ENCODE results near the gene HCRTR2. TPM values are rescaled to one million over a fixed set of nuclear protein-coding genes. Genes with fewer than 3 reads are reported as not detected.
A peak's percentile ranks its signal among the peaks of the same experiment; 100 is the strongest.

Gene HCRTR2
- total RNA-seq, 1 experiment from 2014 or later: not detected

DNA sequence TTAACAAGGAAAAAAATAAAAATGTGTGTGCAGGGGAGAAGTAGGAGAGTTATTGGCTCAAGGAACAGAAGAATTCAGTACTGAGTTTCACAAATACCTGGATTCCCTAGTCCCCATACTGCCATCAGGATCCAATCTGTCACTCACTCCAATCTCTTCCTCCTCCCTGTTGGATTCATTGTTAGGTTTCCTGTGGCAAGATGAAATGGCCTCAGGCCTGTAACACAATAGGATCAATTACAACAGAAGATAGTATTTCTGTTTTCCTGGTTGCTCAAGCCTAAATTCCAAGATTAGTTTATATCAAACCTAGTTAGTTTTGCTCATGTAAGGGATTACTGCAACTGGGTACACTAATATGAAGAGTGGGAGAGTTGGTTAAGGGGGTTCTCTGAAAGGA lies 24.4 kb downstream of the HCRTR2 start:
- H3K4me2 ChIP-seq (ENCODE audit: low read length): no peak overlapping the region
- H4K20me1 ChIP-seq (ENCODE audit: low read length): no peaks in the 10 kb centered on the region
- H3K4me3 ChIP-seq (ENCODE audit: low read length): no peak overlapping the region
- no peaks in the 10 kb centered on the region for H3K9me3 ChIP-seq (ENCODE audit: low read length)
- no TSS peak for BruUV-seq (replicated peaks)
- CTCF ChIA-PET: no interaction called here
- TF ChIP-seq EZH2phosphoT487 (IDR thresholded peaks at IDR 0.05; ENCODE audit: borderline replicate concordance, low read length): no peak
- ATAC-seq (no peak), DNase-seq (peak; percentile 11)
- H3K27ac ChIP-seq (ENCODE audit: low read length): no peak overlapping the region
- no peaks in the 10 kb centered on the region for H3K79me2 ChIP-seq (ENCODE audit: low read length)
- H3K9ac ChIP-seq (ENCODE audit: low read length): no peak overlapping the region
- H3K27me3 ChIP-seq (ENCODE audit: low read length): no peaks in the 10 kb centered on the region
- H3K9me2 ChIP-seq (replicated peaks; ENCODE audit: low read length): no peaks in the 10 kb centered on the region
- intact Hi-C loops (cut with micrococcal nuclease): no loop called here
- H2AFZ ChIP-seq (ENCODE audit: low read length): no peak overlapping the region
- POLR2A ChIA-PET (ENCODE audit: unreplicated experiment): no interaction called here
- H3K36me3 ChIP-seq (ENCODE audit: low read depth, low read length): no peaks in the 10 kb centered on the region
- no peaks in the 10 kb centered on the region for H3F3A ChIP-seq (ENCODE audit: low read length, unreplicated experiment)
- no peaks in the 10 kb centered on the region for H3K4me1 ChIP-seq (ENCODE audit: insufficient read depth, low read length)

DNA sequence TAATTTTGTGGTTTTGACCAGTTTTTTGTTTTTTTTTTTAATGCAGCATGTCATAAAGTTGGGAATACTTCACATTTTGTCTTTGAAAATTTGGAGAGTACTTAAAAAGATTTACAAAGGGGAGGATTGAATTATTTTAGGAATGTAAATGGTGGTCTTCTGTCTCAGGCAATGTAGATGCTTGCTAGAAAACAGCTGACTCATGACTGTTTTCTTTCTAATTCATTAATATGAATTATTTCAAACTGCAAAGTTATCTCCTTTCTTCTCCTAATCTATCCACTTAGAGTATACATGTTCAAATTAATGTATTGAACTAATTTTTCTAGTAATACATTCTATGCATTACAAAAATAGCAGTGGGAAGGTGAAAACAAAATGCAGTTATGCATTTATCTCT lies 24.9 kb downstream of the HCRTR2 start:
- H3K79me2 ChIP-seq (ENCODE audit: low read length): no peaks in the 10 kb centered on the region
- TF ChIP-seq CTCF (conservative IDR thresholded peaks at IDR 0.05; ENCODE audit: low read depth, low read length) (no peak), EZH2 (IDR thresholded peaks at IDR 0.05; ENCODE audit: low read length, unreplicated experiment) (no peak), EZH2phosphoT487 (IDR thresholded peaks at IDR 0.05; ENCODE audit: borderline replicate concordance, low read length) (no peak)
- DNase-seq (no peak), ATAC-seq (no peak)
- no peak overlapping the region for H2AFZ ChIP-seq (ENCODE audit: low read length)
- H3K4me2 ChIP-seq (ENCODE audit: low read length): no peak overlapping the region
- BruUV-seq (replicated peaks): no TSS peak
- POLR2A ChIA-PET (ENCODE audit: unreplicated experiment): no interaction called here
- no peaks in the 10 kb centered on the region for H3K27me3 ChIP-seq (ENCODE audit: low read length)
- no peaks in the 10 kb centered on the region for H3K9me3 ChIP-seq (ENCODE audit: low read length)
- H3K4me3 ChIP-seq (ENCODE audit: low read length): no peak overlapping the region
- intact Hi-C loops (cut with micrococcal nuclease): no loop called here
- no peak overlapping the region for H3K9ac ChIP-seq (ENCODE audit: low read length)
- H3F3A ChIP-seq (ENCODE audit: low read length, unreplicated experiment): no peaks in the 10 kb centered on the region
- no peaks in the 10 kb centered on the region for H4K20me1 ChIP-seq (ENCODE audit: low read length)
- no peaks in the 10 kb centered on the region for H3K36me3 ChIP-seq (ENCODE audit: low read depth, low read length)
- no peak overlapping the region for H3K27ac ChIP-seq (ENCODE audit: low read length)
- H3K4me1 ChIP-seq (ENCODE audit: insufficient read depth, low read length): no peaks in the 10 kb centered on the region
- no peaks in the 10 kb centered on the region for H3K9me2 ChIP-seq (replicated peaks; ENCODE audit: low read length)
- CTCF ChIA-PET: no interaction called here

GRCh38 chr6:55208478-55209458 lies 34.5 kb downstream of the HCRTR2 start:
- CTCF ChIA-PET: no interaction called here
- Histone ChIP-seq H3K36me3 (ENCODE audit: low read depth, low read length) (no peaks in the 10 kb centered on the region), H3K9ac (ENCODE audit: low read length) (no peak overlapping the region), H3F3A (ENCODE audit: low read length, unreplicated experiment) (no peaks in the 10 kb centered on the region), H3K4me2 (ENCODE audit: low read length) (no peak overlapping the region), H3K27ac (ENCODE audit: low read length) (no peak overlapping the region), H3K9me3 (ENCODE audit: low read length) (no peaks in the 10 kb centered on the region), H3K79me2 (ENCODE audit: low read length) (no peaks in the 10 kb centered on the region), H3K4me1 (ENCODE audit: insufficient read depth, low read length) (peaks cover 8% of the 10 kb centered on the region; the same call in 1 of the 2 replicates), H4K20me1 (ENCODE audit: low read length) (no peaks in the 10 kb centered on the region), H3K9me2 (replicated peaks; ENCODE audit: low read length) (no peaks in the 10 kb centered on the region), H2AFZ (ENCODE audit: low read length) (no peak overlapping the region), H3K27me3 (ENCODE audit: low read length) (no peaks in the 10 kb centered on the region), H3K4me3 (ENCODE audit: low read length) (no peak overlapping the region)
- no TSS peak for BruUV-seq (replicated peaks)
- POLR2A ChIA-PET (ENCODE audit: unreplicated experiment): no interaction called here
- intact Hi-C loops (cut with micrococcal nuclease): no loop called here
- ATAC-seq (peak; percentile 70), DNase-seq (no peak)
- no peak for TF ChIP-seq EZH2 (IDR thresholded peaks at IDR 0.05; ENCODE audit: low read length, unreplicated experiment)
- no peak for TF ChIP-seq EZH2phosphoT487 (IDR thresholded peaks at IDR 0.05; ENCODE audit: borderline replicate concordance, low read length)
- no peak for TF ChIP-seq CTCF (conservative IDR thresholded peaks at IDR 0.05; ENCODE audit: low read depth, low read length)
